G401.6 (cell line): ENCODE data around the gene PCDHA13.
"Not testable (repeated sequence)": the region's sequence is repeated elsewhere in the genome, so short reads cannot be mapped to it uniquely, and the experiment has no call there.

ENCODE experiments used
- FAIRE-seq: peaks from 2 replicates; lab custom pipeline; 2012; peaks lifted over from hg19 to GRCh38; lab: Jason Lieb, UNC

PCDHA13 gene, protein sequence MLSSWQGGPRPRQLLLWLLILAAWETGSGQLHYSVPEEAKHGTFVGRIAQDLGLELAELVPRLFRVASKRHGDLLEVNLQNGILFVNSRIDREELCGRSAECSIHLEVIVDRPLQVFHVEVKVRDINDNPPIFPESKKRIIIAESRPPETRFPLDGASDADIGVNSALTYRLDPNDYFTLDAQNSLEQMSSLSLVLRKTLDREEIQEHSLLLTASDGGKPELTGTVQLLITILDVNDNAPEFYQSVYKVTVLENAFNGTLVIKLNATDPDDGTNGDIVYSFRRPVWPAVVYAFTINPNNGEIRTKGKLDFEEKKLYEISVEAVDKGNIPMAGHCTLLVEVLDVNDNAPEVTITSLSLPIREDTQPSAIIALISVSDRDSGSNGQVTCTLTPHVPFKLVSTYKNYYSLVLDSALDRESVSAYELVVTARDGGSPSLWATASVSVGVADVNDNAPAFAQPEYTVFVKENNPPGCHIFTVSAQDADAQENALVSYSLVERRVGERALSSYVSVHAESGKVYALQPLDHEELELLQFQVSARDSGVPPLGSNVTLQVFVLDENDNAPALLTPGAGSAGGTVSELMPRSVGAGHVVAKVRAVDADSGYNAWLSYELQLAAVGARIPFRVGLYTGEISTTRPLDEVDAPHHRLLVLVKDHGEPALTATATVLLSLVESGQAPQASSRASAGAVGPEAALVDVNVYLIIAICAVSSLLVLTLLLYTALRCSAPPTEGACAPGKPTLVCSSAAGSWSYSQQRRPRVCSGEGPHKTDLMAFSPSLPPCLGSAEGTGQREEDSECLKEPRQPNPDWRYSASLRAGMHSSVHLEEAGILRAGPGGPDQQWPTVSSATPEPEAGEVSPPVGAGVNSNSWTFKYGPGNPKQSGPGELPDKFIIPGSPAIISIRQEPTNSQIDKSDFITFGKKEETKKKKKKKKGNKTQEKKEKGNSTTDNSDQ

DNA sequence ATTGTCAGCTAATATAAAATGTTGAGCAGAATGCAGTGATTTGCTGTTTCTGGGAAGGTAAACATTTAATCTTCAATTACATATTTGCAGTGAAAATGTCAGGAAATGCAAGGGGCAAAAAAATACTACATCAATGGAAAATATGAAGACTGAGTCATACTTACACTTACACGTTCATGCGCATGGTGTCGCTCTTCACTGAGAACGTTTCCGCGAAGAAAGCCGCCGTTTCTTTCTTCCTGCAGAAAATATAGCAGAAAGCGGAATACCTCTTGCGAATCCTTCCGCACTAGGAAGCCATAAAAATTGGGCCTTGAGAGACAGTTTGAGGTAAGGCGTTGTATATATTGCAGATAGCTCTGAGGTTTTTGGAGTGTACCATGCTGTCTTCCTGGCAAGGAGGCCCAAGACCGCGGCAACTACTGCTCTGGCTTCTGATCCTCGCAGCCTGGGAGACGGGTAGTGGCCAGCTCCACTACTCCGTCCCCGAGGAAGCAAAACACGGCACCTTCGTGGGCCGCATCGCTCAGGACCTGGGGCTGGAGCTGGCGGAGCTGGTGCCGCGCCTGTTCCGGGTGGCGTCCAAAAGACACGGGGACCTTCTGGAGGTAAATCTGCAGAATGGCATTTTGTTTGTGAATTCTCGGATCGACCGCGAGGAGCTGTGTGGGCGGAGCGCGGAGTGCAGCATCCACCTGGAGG is at the start of gene PCDHA13:
PCDHA13 (plus strand) TSS at position 236 of the 702 bp plus-strand sequence; CDS start at position 381, 145 bp downstream.
- no peak for FAIRE-seq

DNA sequence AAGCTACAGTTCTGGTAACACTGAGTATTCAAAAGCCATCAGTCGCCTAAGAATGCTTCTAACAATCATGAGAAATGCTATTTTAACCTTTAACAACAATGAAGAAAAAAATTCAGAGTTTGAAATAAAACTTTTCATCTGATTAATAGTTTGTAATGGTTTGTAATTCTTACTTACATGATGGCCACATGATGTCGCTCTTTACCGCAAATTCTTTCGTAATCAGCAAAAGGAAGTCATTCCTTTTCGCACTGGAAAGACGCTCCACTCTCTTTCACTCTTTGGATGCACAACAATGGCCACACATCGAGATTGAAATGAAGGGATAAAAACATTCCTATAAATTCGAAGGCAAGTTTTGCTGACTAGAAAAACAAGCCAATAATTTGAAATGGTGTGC is 47.9 kb upstream of the PCDHA13 start, which contains the start of gene PCDHA7:
PCDHA7 (plus strand) TSS at position 277 of the 400 bp plus-strand sequence; CDS start at position 392, 115 bp downstream.
- FAIRE-seq: no peak

DNA sequence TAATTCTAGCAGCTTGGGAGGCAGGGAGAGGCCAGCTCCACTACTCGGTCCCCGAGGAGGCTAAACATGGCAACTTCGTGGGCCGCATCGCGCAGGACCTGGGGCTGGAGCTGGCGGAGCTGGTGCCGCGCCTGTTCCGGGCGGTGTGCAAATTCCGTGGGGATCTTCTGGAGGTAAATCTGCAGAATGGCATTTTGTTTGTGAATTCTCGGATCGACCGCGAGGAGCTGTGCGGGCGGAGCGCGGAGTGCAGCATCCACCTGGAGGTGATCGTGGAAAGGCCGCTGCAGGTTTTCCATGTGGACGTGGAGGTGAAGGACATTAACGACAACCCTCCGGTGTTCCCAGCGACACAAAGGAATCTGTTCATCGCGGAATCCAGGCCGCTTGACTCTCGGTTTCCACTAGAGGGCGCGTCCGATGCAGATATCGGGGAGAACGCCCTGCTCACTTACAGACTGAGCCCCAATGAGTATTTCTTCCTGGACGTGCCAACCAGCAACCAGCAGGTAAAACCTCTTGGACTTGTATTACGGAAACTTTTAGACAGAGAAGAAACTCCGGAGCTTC is 47.4 kb upstream of the PCDHA13 start:
- FAIRE-seq: not testable (repeated sequence)

DNA sequence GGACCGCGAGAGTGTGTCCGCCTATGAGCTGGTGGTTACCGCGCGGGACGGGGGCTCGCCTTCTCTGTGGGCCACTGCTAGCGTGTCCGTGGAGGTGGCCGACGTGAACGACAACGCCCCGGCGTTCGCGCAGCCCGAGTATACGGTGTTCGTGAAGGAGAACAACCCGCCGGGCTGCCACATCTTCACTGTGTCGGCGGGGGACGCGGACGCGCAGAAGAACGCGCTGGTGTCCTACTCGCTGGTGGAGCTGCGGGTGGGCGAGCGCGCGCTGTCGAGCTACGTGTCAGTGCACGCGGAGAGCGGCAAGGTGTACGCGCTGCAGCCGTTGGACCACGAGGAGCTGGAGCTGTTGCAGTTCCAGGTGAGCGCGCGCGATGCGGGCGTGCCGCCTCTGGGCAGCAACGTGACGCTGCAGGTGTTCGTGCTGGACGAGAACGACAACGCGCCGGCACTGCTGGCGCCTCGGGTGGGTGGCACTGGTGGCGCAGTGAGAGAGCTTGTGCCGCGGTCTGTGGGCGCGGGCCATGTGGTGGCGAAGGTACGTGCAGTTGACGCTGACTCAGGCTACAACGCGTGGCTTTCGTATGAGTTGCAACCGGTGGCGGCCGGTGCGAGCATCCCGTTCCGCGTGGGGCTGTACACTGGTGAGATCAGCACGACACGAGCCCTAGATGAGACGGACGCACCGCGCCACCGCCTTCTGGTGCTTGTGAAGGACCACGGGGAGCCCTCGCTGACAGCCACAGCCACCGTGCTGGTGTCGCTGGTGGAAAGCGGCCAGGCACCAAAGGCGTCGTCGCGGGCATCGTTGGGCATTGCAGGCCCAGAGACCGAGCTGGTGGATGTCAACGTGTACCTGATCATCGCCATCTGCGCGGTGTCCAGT is 46.1 kb upstream of the PCDHA13 start:
- FAIRE-seq: no peak

DNA sequence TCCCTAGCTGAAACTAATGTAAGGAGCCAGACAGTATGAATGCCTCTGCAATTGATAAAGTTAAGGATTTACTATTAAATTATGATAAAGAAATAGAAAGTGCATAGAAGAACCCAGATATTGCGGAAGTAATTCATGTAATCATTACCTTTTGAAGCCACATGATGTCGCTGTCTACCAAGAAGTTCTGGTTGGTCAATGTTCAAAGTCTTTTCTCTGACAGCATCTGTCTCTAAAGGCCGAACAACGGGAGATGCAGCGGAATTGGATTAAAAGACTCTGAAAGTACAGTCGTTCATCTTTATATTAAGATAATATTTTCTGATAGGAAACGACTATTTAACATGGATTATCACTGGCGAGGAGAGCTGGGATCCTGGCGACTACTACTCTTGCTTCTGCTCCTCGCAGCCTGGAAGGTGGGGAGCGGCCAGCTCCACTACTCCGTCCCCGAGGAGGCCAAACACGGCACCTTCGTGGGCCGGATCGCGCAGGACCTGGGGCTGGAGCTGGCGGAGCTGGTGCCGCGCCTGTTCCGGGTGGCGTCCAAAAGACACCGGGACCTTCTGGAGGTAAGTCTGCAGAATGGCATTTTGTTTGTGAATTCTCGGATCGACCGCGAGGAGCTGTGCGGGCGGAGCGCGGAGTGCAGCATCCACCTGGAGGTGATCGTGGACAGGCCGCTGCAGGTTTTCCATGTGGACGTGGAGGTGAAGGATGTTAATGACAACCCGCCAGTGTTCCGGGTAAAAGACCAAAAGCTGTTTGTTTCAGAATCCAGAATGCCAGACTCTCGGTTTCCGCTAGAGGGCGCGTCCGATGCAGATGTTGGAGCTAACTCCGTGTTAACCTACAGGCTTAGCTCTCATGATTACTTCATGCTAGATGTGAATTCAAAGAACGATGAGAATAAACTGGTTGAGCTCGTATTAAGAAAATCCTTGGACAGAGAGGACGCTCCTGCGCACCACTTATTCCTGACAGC is 40.7 kb upstream of the PCDHA13 start, which contains the start of gene PCDHA8:
PCDHA8 (plus strand) TSS at position 210 of the 985 bp plus-strand sequence; CDS start at position 345, 135 bp downstream.
- FAIRE-seq: peak; percentile 92

DNA sequence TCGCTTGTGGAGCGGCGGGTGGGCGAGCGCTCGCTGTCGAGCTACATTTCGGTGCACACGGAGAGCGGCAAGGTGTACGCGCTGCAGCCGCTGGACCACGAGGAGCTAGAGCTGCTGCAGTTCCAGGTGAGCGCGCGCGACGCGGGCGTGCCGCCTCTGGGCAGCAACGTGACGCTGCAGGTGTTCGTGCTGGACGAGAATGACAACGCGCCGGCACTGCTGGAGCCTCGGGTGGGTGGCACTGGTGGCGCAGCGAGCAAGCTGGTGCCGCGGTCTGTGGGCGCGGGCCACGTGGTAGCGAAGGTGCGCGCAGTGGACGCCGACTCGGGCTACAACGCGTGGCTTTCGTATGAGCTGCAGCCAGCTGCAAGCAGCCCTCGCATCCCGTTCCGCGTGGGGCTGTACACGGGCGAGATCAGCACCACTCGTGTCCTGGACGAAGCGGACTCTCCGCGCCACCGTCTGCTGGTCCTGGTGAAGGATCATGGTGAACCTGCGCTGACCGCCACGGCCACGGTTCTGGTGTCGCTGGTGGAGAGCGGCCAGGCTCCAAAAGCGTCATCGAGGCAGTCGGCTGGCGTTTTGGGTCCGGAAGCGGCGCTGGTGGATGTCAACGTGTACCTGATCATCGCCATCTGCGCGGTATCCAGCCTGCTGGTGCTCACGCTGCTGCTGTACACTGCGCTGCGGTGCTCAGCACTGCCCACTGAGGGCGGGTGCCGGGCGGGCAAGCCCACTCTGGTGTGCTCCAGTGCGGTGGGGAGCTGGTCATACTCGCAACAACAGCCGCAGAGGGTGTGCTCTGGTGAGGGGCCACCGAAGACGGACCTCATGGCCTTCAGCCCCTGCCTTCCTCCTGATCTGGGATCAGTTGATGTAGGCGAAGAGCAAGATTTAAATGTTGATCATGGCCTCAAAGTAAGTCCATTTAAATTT is 38.9 kb upstream of the PCDHA13 start:
- FAIRE-seq: no peak

DNA sequence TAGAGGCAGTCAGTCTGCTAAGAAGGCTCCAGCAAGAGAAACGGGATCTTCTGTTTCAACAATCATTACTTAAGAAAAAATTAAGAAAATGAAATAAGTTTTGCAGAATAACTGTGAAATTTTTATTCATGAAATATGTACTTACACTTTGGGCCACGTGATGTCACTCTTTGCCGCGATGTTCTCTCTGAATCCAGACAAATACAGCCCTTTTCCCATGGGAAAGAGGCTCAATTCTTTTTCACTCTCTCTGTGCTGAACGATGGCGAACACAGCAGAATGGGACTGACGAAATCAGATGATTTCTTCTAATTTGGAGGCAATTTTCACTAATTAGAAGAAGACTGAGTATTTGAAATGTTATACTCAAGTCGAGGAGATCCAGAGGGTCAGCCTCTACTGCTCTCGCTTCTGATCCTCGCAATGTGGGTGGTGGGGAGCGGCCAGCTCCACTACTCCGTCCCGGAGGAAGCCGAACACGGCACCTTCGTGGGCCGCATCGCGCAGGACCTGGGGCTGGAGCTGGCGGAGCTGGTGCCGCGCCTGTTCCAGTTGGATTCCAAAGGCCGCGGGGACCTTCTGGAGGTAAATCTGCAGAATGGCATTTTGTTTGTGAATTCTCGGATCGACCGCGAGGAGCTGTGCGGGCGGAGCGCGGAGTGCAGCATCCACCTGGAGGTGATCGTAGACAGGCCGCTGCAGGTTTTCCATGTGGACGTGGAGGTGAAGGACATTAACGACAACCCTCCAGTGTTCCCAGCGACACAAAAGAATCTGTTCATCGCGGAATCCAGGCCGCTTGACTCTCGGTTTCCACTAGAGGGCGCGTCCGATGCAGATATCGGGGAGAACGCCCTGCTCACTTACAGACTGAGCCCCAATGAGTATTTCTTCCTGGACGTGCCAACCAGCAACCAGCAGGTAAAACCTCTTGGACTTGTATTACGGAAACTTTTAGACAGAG is 33.5 kb upstream of the PCDHA13 start, which contains the start of gene PCDHA9:
PCDHA9 (plus strand) TSS at position 244 of the 964 bp plus-strand sequence; CDS start at position 358, 114 bp downstream.
- not testable (repeated sequence) for FAIRE-seq

DNA sequence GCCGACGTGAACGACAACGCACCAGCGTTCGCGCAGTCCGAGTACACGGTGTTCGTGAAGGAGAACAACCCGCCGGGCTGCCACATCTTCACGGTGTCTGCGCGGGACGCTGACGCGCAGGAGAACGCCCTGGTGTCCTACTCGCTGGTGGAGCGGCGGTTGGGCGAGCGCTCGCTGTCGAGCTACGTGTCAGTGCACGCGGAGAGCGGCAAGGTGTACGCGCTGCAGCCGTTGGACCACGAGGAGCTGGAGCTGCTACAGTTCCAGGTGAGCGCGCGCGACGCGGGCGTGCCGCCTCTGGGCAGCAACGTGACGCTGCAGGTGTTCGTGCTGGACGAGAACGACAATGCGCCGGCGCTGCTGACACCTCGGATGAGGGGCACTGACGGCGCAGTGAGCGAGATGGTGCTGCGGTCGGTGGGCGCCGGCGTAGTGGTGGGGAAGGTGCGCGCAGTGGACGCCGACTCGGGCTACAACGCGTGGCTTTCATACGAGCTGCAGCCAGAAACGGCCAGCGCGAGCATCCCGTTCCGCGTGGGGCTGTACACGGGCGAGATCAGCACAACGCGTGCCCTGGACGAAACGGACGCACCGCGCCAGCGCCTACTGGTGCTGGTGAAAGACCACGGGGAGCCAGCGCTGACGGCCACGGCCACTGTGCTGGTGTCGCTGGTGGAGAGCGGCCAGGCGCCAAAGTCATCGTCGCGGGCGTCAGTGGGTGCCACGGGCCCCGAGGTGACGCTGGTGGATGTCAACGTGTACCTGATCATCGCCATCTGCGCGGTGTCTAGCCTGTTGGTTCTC is 31.9 kb upstream of the PCDHA13 start:
- not testable (repeated sequence) for FAIRE-seq

DNA sequence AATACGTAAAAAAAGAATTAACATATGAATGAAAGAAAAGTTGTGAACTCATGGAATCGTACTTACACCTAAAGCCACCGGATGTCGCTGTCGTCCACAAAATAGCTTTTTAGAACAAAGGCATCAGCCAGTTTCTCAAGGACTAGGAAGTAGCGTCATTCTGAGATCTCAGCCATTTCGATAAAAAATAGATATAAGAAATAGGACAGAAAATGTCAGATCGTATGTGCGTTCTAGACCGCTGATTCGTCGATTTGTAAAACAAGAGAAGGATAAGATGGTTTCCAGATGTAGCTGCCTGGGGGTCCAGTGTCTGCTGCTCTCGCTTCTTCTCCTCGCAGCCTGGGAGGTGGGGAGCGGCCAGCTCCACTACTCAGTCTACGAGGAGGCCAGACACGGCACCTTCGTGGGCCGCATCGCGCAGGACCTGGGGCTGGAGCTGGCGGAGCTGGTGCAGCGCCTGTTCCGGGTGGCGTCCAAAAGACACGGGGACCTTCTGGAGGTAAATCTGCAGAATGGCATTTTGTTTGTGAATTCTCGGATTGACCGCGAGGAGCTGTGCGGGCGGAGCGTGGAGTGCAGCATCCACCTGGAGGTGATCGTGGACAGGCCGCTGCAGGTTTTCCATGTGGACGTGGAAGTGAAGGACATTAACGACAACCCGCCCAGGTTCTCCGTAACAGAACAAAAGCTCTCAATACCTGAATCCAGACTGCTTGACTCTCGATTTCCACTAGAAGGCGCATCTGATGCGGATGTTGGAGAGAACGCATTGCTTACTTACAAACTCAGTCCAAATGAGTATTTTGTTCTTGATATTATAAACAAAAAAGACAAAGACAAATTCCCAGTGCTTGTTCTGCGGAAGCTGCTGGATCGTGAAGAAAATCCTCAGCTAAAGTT is 25.9 kb upstream of the PCDHA13 start, which contains the start of gene PCDHA10:
PCDHA10 (plus strand) TSS at position 126 of the 903 bp plus-strand sequence; CDS start at position 278, 152 bp downstream.
- no peak for FAIRE-seq

DNA sequence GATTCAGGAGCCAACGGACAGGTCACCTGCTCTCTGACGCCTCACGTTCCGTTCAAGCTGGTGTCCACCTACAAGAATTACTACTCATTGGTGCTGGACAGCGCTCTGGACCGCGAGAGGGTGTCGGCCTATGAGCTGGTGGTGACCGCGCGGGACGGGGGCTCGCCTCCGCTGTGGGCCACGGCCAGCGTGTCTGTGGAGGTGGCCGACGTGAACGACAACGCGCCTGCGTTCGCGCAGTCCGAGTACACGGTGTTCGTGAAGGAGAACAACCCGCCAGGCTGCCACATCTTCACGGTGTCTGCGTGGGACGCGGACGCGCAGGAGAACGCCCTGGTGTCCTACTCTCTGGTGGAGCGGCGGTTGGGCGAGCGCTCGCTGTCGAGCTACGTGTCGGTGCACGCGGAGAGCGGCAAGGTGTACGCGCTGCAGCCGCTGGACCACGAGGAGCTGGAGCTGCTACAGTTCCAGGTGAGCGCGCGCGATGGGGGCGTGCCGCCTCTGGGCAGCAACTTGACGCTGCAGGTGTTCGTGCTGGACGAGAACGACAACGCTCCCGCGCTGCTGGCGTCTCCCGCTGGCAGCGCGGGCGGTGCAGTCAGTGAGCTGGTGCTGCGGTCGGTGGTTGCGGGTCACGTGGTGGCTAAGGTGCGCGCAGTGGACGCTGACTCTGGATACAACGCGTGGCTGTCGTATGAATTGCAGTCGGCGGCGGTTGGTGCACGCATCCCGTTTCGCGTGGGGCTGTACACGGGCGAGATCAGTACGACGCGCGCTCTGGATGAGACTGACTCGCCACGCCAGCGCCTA is 24.5 kb upstream of the PCDHA13 start:
- FAIRE-seq: no peak

DNA sequence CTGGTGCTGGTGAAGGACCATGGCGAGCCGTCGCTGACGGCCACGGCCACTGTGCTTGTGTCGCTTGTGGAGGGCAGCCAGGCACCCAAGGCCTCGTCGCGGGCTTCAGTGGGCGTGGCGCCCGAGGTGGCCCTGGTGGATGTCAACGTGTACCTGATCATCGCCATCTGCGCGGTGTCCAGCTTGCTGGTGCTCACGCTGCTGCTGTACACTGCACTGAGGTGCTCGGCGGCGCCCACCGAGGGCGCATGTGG is 24.0 kb upstream of the PCDHA13 start:
- no peak for FAIRE-seq

DNA sequence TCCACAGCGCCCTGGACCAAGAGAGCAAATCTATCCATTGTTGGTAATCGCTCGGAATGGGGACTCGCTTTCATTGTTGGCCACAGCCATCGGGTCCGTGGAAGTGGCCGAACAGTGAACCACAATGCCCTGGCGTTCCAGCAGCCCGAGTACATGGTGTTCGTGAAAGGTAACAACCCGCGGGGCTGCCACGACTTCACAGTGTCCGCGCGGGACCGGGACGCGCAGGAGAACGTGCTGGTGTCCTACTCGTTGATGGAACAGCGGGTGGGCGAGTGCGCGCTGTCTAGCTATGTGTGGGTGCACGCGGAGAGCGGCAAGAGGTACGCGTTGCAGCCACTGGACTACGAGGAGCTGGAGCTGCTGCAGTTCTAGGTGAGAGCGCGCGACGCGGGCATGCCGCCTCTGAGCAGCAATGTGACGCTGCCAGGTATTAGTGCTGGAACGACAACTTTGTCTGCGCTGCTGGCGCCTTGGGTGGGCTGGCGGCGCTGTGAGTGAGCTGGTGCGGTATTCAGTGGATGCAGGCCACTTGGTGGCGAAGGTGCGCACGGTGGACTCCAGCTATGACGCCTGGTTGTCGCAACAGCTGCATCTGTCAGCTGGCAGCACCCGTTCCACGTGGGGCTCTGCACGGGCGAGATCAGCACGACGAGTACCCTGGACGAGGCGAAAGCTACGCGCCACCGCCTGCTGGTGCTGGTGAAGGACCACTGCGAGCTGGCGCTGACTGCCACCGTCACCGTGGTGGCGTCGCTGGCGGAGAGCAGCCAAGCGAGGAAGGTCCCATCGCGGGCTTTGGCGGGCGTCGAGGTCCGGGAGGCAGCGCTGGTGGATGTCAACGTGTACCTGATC is 19.3 kb upstream of the PCDHA13 start:
- no peak for FAIRE-seq
